ENCODE results near the gene U2AF2.

DNA sequence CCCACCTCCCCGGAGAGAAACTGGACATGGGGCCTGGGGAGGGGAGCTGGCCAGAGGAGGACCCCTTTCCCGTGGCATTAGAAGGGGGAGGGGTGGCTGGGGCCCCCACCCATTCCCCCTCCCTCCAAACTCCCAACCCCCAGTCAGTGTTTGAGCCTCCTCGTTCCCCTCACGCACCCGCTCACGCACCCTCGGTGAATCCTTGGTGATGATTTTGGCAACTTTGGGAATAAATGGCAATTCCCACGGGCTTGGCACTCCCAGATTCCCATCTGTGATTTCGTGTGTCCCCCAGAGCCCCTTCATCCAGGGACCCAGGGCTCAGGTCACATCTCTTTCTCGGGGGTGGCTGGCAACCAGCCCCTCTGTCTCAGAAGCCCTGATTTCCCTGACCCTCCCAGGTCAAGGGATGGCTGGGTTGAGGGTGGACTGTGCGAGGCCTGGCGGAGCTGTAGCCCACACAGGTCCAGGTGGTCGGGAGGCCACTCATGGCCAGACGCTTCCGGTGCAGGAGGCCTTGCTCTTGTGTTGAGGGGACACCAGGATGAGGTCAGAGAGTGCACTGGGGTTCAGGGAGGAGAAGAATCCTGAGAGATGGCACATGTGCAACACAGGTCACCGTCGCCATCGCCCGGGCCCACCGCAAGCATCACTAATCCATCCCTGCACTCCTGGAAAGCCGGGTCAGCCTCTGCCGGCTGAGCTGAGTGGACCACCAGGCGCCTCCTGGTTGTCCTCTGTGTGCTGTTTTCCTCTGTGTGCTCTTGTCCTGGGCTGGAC lies 40.9 kb downstream of the U2AF2 start:
- TF ChIP-seq POLR2AphosphoS5 (IDR thresholded peaks at IDR 0.05; ENCODE audit: insufficient read depth in 1 of 2, low read depth in 1 of 2) (no peak), POLR2A (IDR thresholded peaks at IDR 0.05) (no peak), CTCF (IDR thresholded peaks at IDR 0.05) (no peak)

All from vagina (tissue), 2 donors.